ENCODE data around the gene KRT36.
A peak's percentile ranks its signal among the peaks of the same experiment; 100 is the strongest.

KRT36 gene

DNA sequence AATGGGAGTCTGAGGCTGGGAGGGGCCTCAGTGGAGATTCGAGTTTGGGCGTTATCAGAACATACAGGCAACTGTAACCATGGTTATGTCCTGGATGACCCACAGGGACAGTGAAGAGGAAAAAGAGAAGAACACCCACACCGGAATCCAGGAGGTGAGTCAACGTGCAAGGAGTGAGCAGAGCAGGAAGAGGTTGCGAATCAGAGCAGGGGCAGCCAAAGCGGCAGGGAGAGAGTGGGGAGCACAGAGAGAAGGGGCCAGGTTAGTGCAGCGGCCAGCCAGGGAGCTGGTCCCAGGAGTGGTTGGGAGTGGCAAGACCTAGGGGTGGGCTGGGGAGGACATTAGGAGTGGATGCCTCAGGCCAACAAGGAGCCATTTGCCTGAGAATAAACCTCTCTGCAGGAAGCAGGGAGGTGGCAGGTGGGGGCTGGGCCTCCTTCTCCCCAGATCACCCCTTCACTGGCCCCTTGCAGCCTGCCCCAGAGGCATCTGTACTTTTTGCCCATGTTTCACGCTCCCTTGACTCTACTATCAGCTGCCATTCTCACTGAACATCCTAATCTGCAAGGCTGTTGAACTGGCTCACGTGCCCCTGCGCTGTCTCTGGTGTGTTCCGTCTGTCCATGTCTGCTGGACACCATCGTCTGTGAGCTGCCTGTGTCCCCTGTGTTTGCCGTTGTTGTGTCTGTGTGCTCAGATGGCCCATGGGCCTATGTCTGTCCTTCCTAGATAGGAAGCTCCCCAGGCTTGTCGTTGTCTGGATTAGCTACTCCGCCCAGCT is 10.6 kb upstream of the KRT36 start:
- no peak for DNase-seq

- no peak for DNase-seq
Observed at GRCh38 chr17:41499714-41500113, 10.0 kb upstream of the KRT36 start.

DNA sequence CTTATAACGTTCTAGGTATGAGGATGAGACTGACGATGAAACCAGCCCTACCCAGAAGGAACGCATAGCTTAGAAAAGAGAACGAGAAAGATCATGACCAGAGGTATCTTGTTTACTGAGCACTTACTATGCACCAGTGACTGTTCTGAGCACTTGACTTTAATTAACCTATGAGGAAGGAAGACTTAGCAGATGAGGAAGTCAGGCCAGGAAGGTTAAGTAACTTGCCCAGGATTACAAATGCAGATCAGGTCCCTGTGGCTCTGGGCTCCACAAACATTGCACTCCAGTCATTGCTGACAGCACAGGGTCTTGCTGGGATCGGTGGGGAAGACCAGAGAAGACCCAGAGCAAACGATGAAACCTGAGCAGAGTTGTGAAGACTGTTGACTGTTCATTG is 8.6 kb upstream of the KRT36 start:
- no peak for DNase-seq

- peak; percentile 43 for DNase-seq
Observed at GRCh38 chr17:41496803-41497484, 7.2 kb upstream of the KRT36 start.

- no peak for DNase-seq
Observed at GRCh38 chr17:41494524-41494923, 4.8 kb upstream of the KRT36 start.

DNA sequence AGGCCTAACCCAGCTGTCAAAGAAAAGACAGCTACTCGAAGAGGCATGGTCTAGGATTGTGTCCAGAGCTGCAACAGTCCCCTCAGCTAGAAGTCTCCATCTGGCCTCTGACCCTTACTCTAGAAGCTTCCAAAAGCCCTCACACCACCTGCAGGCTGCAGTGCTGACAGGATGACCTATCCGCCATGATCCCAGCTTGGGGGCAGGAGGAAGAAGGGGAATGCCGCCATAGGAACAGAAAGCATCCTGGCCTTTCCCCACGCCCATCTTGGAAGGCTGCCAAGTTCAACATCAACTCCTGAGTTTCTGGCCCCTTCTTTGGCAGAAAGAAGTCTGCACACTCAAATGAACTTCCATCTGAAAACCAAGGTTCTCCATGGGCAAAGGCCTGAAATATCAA is 3.1 kb upstream of the KRT36 start:
- no peak for DNase-seq

- DNase-seq: no peak
Observed at GRCh38 chr17:41492351-41492750, 2.6 kb upstream of the KRT36 start.

- DNase-seq: no peak
Observed at GRCh38 chr17:41491476-41491875, 1.8 kb upstream of the KRT36 start.

DNA sequence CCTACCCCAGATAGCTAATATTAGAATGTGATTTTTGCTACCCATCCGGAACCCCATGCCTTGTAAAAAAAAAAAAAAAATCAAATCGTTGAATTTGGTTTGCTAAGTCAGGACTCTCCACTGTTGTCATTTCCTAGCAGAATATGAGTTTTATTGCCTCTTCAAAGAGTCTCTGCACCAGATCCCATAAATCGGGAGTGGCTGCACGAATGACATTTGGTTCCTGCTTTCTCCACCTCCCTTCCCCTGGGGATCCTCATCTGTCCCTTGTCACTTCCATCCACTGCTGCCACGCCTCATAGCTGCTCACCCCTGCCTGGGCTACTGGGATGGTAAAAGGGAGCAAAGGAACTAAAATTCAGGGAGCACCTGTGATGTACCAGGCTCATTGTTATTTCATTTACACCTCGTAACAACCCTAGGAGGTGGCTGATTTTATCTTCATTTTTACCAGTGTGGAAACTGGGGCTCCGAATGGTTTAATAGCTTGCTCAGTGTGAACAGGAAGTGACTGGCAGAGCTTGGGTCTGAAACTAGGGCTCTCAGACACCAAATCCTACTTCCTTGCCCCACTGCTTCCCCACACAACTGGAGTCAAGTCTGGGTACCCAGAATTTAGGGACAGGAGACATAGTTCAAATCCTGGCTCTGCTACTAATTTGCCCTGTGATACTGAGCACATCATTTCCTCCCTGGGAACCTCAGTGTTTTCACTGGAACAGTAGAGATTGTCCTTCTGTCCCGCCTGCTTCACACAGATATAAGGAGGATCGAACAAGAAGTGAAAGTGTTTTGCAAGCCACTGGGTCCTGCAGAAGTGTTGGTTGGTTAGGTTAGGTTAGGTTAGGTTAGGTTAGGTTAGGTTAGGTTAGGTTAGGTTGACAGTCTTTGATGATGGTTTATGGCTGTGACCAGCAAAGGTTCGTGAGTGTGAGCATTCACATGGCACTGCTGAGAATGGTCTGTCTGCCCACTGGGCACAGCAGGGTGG is 585 bp upstream of the KRT36 start:
- no peak for DNase-seq

DNA sequence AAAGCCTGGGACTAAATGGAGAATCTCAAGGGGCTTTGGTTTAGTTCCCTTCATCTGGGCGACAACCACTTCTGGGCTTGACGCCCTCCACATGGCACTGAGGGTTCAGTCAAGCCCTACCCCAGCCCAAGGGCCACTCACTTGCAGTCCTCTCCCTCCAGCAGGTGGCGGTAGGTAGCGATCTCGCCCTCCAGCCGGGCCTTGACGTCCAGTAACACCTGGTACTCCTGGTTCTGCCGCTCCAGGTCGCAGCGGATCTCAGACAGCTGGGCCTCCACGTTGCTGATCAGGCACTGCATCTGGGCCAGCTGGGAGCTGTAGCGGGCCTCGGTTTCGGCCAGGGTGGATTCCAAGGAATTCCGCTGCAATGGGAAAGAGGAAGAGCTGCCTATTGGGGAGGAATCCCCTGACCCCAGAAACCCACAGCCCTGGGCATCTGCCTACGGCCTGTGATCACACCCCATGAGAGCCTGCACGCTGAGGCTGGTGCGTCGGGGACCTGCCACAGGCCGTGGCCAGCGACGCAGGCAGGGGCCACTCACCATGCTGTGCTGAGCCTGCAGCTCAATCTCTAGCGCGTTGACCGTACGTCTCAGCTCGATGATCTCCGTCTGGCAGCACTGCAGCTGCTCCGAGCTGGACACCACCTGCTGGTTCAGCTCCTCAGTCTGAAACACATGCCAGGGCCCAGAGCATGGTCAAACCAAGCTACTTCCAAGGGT is 2.7 kb downstream of the KRT36 start:
- DNase-seq: peak; percentile 21

DNA sequence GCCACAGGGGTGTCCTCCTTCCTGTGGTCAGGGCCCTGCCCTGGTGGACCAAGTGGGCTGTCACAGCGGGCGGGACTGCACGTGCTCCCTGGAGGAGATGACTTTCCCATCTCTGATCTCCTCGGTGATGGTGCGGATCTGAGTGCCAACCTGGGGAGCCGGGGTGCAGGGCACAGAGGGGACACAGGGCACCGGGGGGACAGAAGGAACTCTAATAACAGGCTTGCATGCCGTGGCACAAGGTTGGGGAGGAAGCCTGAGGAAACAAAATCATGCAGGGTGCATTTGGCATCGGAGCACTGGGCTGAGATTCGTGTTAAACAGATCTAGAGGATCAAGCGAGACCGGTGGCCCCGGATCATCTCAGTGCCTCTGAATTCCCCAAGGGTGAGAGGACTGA is 3.4 kb downstream of the KRT36 start:
- DNase-seq: no peak

DNA sequence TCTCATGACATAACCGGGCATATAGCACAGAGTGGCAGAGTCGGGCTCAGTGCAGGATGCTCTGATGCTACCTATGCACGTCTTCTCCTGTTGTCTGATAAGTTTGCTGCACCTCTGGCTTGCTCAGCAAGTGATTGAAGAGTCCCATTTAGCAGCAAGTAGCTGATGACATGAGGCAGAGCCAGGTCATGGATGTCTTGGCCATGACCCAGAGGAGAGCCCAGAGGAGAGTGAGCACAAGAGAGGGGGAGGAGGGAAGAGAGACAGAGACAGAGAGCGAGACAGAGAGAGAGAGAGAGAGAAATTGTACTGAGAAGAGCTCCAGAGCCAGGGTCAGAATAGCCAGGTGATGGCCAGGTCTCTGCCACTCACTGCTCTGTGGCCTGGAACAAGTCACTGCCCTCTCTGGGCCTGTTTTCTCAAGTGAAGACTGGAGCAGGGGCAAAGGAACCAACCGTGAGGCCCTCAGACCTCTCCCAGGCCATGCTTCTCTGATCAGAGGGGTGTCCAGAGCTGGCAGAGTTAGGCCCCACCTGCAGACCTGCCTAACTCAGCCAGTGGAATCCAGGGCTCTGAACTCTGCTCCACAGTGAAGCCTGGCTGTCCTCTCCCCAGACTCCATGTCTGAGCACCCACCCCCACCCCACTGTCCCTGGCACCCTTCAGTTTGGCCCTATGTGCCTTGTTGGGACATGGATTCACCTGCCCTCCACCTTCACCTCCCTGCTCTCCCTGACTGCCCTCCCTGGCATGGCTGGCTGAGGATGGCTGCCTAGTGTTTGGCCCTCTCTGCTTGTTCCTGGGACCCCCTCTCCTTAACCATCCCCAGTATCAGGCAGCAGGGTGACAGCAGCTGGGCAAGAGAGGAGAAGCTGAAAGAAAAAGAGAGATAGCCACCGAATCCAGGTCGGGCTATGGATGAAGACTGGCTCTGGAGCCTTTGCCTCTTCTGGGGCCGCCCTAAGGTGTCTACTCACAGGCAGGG is 4.5 kb downstream of the KRT36 start:
- DNase-seq: no peak

GRCh38 chr17:41483991-41484826 is 5.5 kb downstream of the KRT36 start:
- no peak for DNase-seq

DNA sequence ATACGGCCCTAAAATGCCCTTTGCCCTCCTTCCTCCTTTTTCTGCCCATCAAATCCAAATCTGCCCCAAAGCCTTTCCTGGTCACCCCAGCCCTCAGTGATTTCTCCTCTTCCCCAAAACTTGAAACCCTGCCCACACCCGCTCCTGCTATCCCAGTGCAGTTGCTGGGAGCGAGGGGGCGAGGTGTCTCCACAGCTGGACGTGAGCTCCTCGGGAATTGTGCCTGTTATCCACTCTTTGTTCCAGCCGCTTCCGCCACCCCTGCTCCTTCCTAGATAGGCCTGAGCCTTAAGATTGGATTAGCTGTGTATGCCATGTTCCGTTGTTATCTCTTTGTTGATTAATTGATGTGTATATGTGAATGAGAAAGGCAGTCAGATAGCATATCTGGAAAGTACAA is 6.2 kb downstream of the KRT36 start:
- no peak for DNase-seq

GRCh38 chr17:41481036-41481435 is 8.7 kb downstream of the KRT36 start, which contains the start of gene KRT35:
Gene KRT35, minus strand, starts transcription at chr17:41481151. Its CDS starts 54 bp downstream, at chr17:41481097.
- DNase-seq: no peak

GRCh38 chr17:41480581-41480980 is 9.1 kb downstream of the KRT36 start:
- no peak for DNase-seq

DNA sequence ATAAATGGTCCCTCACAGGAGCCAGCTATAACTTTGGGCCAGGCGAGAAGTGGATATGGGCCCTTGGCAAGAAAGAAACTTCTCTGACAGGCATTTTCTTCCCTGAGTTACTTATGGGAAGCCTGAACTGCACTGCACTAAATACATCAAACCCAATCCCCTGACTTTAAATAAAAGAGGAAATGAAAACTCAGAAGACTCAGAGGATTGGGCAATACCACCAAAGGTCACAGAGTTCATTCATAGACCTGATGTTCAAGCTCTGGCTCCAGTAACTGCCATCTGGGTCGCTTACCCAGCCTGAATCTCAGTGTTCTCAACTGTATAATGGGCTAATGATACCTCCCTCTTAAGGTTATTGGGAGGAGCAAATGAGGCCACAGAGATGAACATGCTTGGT is 9.6 kb downstream of the KRT36 start:
- no peak for DNase-seq

- DNase-seq: no peak
Observed at GRCh38 chr17:41478237-41478636, 11.5 kb downstream of the KRT36 start.

DNA sequence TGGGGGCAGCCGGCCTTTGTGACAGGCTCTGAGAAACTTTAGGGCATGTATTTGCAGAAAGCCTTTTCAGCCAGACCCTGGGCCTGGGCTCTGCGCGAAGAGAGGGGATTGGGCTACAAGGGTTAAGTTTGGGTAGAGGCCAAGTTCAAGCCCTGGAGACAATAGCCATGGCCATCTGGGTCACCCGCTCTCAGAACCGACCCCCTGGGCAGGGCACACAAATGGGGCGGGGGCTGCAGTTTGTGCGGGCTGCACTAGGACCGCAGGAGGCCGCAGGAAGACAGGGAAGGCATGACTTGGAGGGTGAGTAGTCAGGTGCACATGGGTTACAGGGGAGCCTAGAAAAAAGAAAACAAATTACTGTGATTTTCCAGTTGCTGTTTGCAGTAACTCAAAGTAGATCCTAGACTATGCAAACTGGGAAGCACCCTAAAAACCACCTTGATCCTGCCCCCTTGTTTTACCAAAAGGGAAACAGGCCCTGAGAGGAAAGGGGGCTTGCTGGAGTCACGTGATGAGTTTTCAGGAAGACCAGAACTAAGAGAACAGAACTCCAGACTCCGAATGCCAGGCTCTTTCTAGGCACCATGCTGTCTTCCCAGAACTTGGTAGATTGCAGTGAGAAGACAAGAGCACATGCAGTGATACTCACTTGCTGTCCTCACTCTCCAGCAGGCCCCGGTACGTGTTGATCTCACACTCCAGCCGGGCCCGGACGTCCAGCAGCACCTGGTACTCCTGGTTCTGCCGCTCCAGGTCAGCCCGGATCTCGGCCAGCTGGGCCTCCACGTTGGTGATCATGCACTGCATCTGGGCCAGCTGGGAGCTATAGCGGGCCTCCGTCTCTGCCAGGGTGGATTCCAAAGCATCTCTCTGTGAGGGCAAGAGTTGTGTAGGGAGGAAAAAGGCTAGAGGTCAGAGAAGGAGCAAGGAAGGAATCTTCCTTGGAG is 12.6 kb downstream of the KRT36 start:
- no peak for DNase-seq

Data from activated CD4-positive, alpha-beta T cell treated with anti-CD3 and anti-CD28 coated beads, Interleukin-2, amount 50 U/mL, for 1 hour (primary cell).